Panc1 (cell line): Measurements from ENCODE around the gene MLNR.

Source experiments
- CTCF ChIP-seq: fragments of 450-650 bp; IDR thresholded peaks from 2 replicates; pipeline ENCODE4 v1.5.1; 2017; ENCODE audit warnings: mild to moderate bottlenecking
- POLR2AphosphoS5 ChIP-seq: IDR thresholded peaks from 2 replicates; pipeline ENCODE4 v1.6.1; 2012; ENCODE audit warnings: mild to moderate bottlenecking, low read depth, low read length, moderate library complexity
- SIN3A ChIP-seq: IDR thresholded peaks from 2 replicates; pipeline ENCODE4 v1.6.1; 2012; ENCODE audit warnings: low read depth, mild to moderate bottlenecking, low read length, moderate library complexity, borderline replicate concordance; ENCODE audit not compliant: insufficient read depth
- TF ChIP-seq, protein P1 (sequence below), 2 experiments: IDR thresholded peaks; 2 replicates each; pipeline ENCODE4 v1.6.1; 2011 to 2012; ENCODE audit warnings: low read depth in 2 of 2, control low read depth in 1 of 2, low read length in 1 of 2, mild to moderate bottlenecking in 1 of 2, moderate library complexity in 1 of 2; ENCODE audit not compliant: insufficient read depth in 1 of 2

- TF ChIP-seq CTCF (no peak), POLR2AphosphoS5 (no peak), SIN3A (no peak)
- TF ChIP-seq, protein P1, sequence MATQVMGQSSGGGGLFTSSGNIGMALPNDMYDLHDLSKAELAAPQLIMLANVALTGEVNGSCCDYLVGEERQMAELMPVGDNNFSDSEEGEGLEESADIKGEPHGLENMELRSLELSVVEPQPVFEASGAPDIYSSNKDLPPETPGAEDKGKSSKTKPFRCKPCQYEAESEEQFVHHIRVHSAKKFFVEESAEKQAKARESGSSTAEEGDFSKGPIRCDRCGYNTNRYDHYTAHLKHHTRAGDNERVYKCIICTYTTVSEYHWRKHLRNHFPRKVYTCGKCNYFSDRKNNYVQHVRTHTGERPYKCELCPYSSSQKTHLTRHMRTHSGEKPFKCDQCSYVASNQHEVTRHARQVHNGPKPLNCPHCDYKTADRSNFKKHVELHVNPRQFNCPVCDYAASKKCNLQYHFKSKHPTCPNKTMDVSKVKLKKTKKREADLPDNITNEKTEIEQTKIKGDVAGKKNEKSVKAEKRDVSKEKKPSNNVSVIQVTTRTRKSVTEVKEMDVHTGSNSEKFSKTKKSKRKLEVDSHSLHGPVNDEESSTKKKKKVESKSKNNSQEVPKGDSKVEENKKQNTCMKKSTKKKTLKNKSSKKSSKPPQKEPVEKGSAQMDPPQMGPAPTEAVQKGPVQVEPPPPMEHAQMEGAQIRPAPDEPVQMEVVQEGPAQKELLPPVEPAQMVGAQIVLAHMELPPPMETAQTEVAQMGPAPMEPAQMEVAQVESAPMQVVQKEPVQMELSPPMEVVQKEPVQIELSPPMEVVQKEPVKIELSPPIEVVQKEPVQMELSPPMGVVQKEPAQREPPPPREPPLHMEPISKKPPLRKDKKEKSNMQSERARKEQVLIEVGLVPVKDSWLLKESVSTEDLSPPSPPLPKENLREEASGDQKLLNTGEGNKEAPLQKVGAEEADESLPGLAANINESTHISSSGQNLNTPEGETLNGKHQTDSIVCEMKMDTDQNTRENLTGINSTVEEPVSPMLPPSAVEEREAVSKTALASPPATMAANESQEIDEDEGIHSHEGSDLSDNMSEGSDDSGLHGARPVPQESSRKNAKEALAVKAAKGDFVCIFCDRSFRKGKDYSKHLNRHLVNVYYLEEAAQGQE (IDR thresholded peaks at IDR 0.05; ENCODE audit: insufficient read depth in 1 of 2, low read depth in 2 of 2, low read length in 1 of 2), result no peak
These were observed 35.5 kb upstream of the MLNR start for GRCh38 chr13:49184621-49185020.
